CD8-positive, alpha-beta memory T cell (primary cell): ENCODE results near the gene ADD1. TPM values are rescaled to one million over a fixed set of nuclear protein-coding genes. Genes with fewer than 3 reads are reported as not detected.
A peak's percentile ranks its signal among the peaks of the same experiment; 100 is the strongest.

Experiments used
- CTCF ChIA-PET: fragments of 350-600 bp; sonication (Branson Sonifier 250); formaldehyde crosslinking; loops from one replicate; lab custom pipeline; 2021; ENCODE audit warnings: antibody characterized with exemption; lab: Charles Lee
- POLR2A ChIA-PET: fragments of 350-600 bp; sonication (Branson Sonifier 250); formaldehyde crosslinking; loops from one replicate; lab custom pipeline; 2021; ENCODE audit warnings: antibody characterized with exemption; lab: Charles Lee
- DNase-seq, 5 donors: peaks; one replicate each; pipeline versions ENCODE4 v3.0.0 to v3.0.0-alpha.2; 2020 to 2022; ENCODE audit warnings: mixed read lengths in 1 of 5
- H3K27ac ChIP-seq: one replicate; pipeline ENCODE4 v1.7.0; 2013; ENCODE audit warnings: low read depth, mild to moderate bottlenecking, low read length, moderate library complexity
- H3K27me3 ChIP-seq: 2 replicates; pipeline ENCODE4 v1.7.0; 2013; ENCODE audit warnings: low read length, mild to moderate bottlenecking; ENCODE audit not compliant: insufficient read depth, poor library complexity, severe bottlenecking
- H3K36me3 ChIP-seq: 2 replicates; pipeline ENCODE4 v1.7.0; 2013; ENCODE audit warnings: mild to moderate bottlenecking, low read length, moderate library complexity; ENCODE audit not compliant: insufficient read depth
- H3K4me1 ChIP-seq: 2 replicates; pipeline ENCODE4 v1.7.0; 2013; ENCODE audit warnings: mild to moderate bottlenecking, low read length, moderate library complexity; ENCODE audit not compliant: insufficient read depth
- H3K4me3 ChIP-seq: 2 replicates; pipeline ENCODE4 v1.7.0; 2013; ENCODE audit warnings: mild to moderate bottlenecking, low read length
- H3K9me3 ChIP-seq: 2 replicates; pipeline ENCODE4 v1.7.0; 2013; ENCODE audit warnings: mild to moderate bottlenecking, low read length
- H3K27ac Mint-ChIP-seq, 8 donors: one replicate each; pipeline ENCODE4 v1.8.0; 2020 to 2021; ENCODE audit warnings: mixed read lengths in 8 of 8, mild to moderate bottlenecking in 6 of 8, inconsistent platforms in 3 of 8, moderate library complexity in 3 of 8
- H3K27me3 Mint-ChIP-seq, 2 donors: one replicate each; pipeline ENCODE4 v1.8.0; 2020 to 2021; ENCODE audit warnings: mixed read lengths in 2 of 2, mild to moderate bottlenecking in 1 of 2, moderate library complexity in 1 of 2
- H3K36me3 Mint-ChIP-seq, 3 donors: one replicate each; pipeline ENCODE4 v1.8.0; 2020 to 2021; ENCODE audit warnings: mixed read lengths in 3 of 3, inconsistent platforms in 1 of 3, mild to moderate bottlenecking in 1 of 3
- H3K4me1 Mint-ChIP-seq, 3 donors: one replicate each; pipeline ENCODE4 v1.8.0; 2020 to 2021; ENCODE audit warnings: mixed read lengths in 3 of 3, inconsistent platforms in 1 of 3, mild to moderate bottlenecking in 1 of 3
- H3K4me3 Mint-ChIP-seq, 7 donors: one replicate each; pipeline ENCODE4 v1.8.0; 2020 to 2021; ENCODE audit warnings: mixed read lengths in 7 of 7, mild to moderate bottlenecking in 6 of 7, moderate library complexity in 4 of 7, inconsistent platforms in 2 of 7
- H3K9me3 Mint-ChIP-seq, 5 donors: one replicate each; pipeline ENCODE4 v1.8.0; 2020 to 2022; ENCODE audit warnings: mixed read lengths in 5 of 5, mild to moderate bottlenecking in 3 of 5, moderate library complexity in 2 of 5, inconsistent platforms in 1 of 5
- polyA plus RNA-seq: library from polyadenylated mRNA; unstranded; fragments of 300-500 nt; fragmentation: Illumina TruSeq; gene quantifications from one replicate; pipeline ENCODE4 v1.2.3, GENCODE V29; 2021
- total RNA-seq, 2 experiments: library from RNA; stranded (reverse); gene quantifications; one replicate each; pipeline ENCODE4 v1.2.3, GENCODE V29; 2021

Gene ADD1
- total and polyA plus RNA-seq, 3 experiments from 2014 or later: 185 to 217 (median 192) TPM

GRCh38 chr4:2932321-2932950 is 88.8 kb downstream of the ADD1 start:
- ChIA-PET CTCF (interaction anchor here (1.0 kb wide), 1 partner anchor 9 kb away, joined by 4 read pairs; no protein-coding TSS in a partner anchor), POLR2A (no interaction called here)
- H3K36me3 ChIP-seq: peaks cover 16% of the 10 kb centered on the region
- Mint-ChIP-seq H3K36me3 (peaks cover 0 to 69% (median 9%) of the 10 kb centered on the region in 3 donors), H3K27ac (peak overlapping the region; percentile 93 to 99 (median 95)), H3K27me3 (no peaks in the 10 kb centered on the region), H3K9me3 (no peaks in the 10 kb centered on the region), H3K4me3 (peak overlapping the region; percentile 87 to 96 (median 91)), H3K4me1 (peaks cover 39 to 49% (median 44%) of the 10 kb centered on the region in 3 donors)
- H3K4me1 ChIP-seq: peaks cover 50% of the 10 kb centered on the region
- peak overlapping the region; percentile 59 for H3K27ac ChIP-seq
- peak overlapping the region; percentile 49 for H3K4me3 ChIP-seq
- DNase-seq: peak in 1 of 5 donors; percentile 57
- H3K27me3 ChIP-seq: no peaks in the 10 kb centered on the region
- no peaks in the 10 kb centered on the region for H3K9me3 ChIP-seq

- peak overlapping the region; percentile 49 for H3K4me3 ChIP-seq
- no peaks in the 10 kb centered on the region for H3K9me3 ChIP-seq
- H3K36me3 ChIP-seq: peaks cover 17% of the 10 kb centered on the region
- Mint-ChIP-seq H3K27ac (peak overlapping the region; percentile 93 to 99 (median 95)), H3K4me1 (peaks cover 41 to 55% (median 51%) of the 10 kb centered on the region in 3 donors), H3K36me3 (peaks cover 0 to 68% (median 8%) of the 10 kb centered on the region in 3 donors), H3K9me3 (no peaks in the 10 kb centered on the region), H3K4me3 (peak overlapping the region; percentile 87 to 96 (median 91)), H3K27me3 (no peaks in the 10 kb centered on the region)
- ChIA-PET CTCF (interaction anchor here (1.0 kb wide), 1 partner anchor 10 kb away, joined by 4 read pairs; no protein-coding TSS in a partner anchor), POLR2A (no interaction called here)
- no peaks in the 10 kb centered on the region for H3K27me3 ChIP-seq
- peak in 1 of 5 donors; percentile 61 for DNase-seq
- H3K4me1 ChIP-seq: peaks cover 55% of the 10 kb centered on the region
- peak overlapping the region; percentile 59 for H3K27ac ChIP-seq
Measured at GRCh38 chr4:2932951-2933565, 89.4 kb downstream of the ADD1 start.

- POLR2A ChIA-PET: no interaction called here
Measured at GRCh38 chr4:2933566-2934076, 90.0 kb downstream of the ADD1 start.

GRCh38 chr4:2934077-2934812 is 90.6 kb downstream of the ADD1 start:
- H3K4me1 Mint-ChIP-seq: peaks cover 45 to 63% (median 57%) of the 10 kb centered on the region in 3 donors
- no peaks in the 10 kb centered on the region for H3K27me3 Mint-ChIP-seq
- H3K4me3 Mint-ChIP-seq: peak overlapping the region; percentile 88 to 99 (median 91)
- peaks cover 0 to 66% (median 8%) of the 10 kb centered on the region in 3 donors for H3K36me3 Mint-ChIP-seq
- Histone ChIP-seq H3K27me3 (no peaks in the 10 kb centered on the region), H3K9me3 (no peaks in the 10 kb centered on the region), H3K36me3 (peaks cover 13% of the 10 kb centered on the region), H3K4me3 (peak overlapping the region; percentile 49), H3K27ac (peak overlapping the region; percentile 96), H3K4me1 (peaks cover 55% of the 10 kb centered on the region)
- ChIA-PET CTCF (interaction anchor here (1.5 to 3.2 kb wide), 5 partner anchors 10 to 170 kb away, joined by 3 to 14 read pairs (median 6); no protein-coding TSS in a partner anchor), POLR2A (interaction anchor here (1.9 to 3.1 kb wide), 3 partner anchors 11 to 29 kb away, joined by 6 to 17 read pairs (median 11); partner anchors contain the start of gene GRK4)
- H3K9me3 Mint-ChIP-seq: no peaks in the 10 kb centered on the region
- H3K27ac Mint-ChIP-seq: peak overlapping the region in 5 of 8 donors; percentile 51 to 100 (median 75)
- peak; percentile 49 to 70 (median 53) for DNase-seq

More at GRCh38 chr4:2933566-2934076, 90.0 kb downstream of the ADD1 start:
- CTCF ChIA-PET: no interaction called here
- Histone ChIP-seq H3K27ac (peak overlapping the region; percentile 59), H3K4me3 (peak overlapping the region; percentile 49), H3K4me1 (peaks cover 55% of the 10 kb centered on the region), H3K36me3 (peaks cover 14% of the 10 kb centered on the region), H3K9me3 (no peaks in the 10 kb centered on the region), H3K27me3 (no peaks in the 10 kb centered on the region)
- H3K9me3 Mint-ChIP-seq: no peaks in the 10 kb centered on the region
- H3K4me1 Mint-ChIP-seq: peaks cover 41 to 57% (median 51%) of the 10 kb centered on the region in 3 donors
- no peak for DNase-seq
- H3K36me3 Mint-ChIP-seq: peaks cover 0 to 66% (median 8%) of the 10 kb centered on the region in 3 donors
- no peaks in the 10 kb centered on the region for H3K27me3 Mint-ChIP-seq
- H3K27ac Mint-ChIP-seq: peak overlapping the region; percentile 93 to 99 (median 95)
- peak overlapping the region; percentile 87 to 96 (median 91) for H3K4me3 Mint-ChIP-seq

- Mint-ChIP-seq H3K36me3 (peaks cover 0 to 66% (median 8%) of the 10 kb centered on the region in 3 donors), H3K4me3 (peak overlapping the region; percentile 88 to 99 (median 90)), H3K27ac (peak overlapping the region; percentile 86 to 100 (median 96)), H3K4me1 (peaks cover 46 to 66% (median 59%) of the 10 kb centered on the region in 3 donors), H3K27me3 (no peaks in the 10 kb centered on the region), H3K9me3 (no peaks in the 10 kb centered on the region)
- Histone ChIP-seq H3K27ac (peak overlapping the region; percentile 96), H3K27me3 (no peaks in the 10 kb centered on the region), H3K4me1 (peaks cover 55% of the 10 kb centered on the region), H3K36me3 (peaks cover 16% of the 10 kb centered on the region), H3K4me3 (peak overlapping the region; percentile 91), H3K9me3 (no peaks in the 10 kb centered on the region)
- peak; percentile 93 to 97 (median 96) for DNase-seq
- CTCF ChIA-PET: interaction anchor here (0.8 to 3.7 kb wide), 12 partner anchors 9 to 179 kb away, joined by 3 to 14 read pairs (median 5); partner anchors contain the start of gene TNIP2
- POLR2A ChIA-PET: interaction anchor here (0.6 to 3.1 kb wide), 12 partner anchors 10 to 450 kb away, joined by 3 to 17 read pairs (median 3); partner anchors contain the start of genes GRK4 and TNIP2
Measured at GRCh38 chr4:2934813-2935761, 91.4 kb downstream of the ADD1 start.

GRCh38 chr4:2935762-2936743 is 92.4 kb downstream of the ADD1 start:
- peak in 4 of 5 donors; percentile 56 to 83 (median 63) for DNase-seq
- ChIA-PET POLR2A (interaction anchor here (0.6 to 3.1 kb wide), 13 partner anchors 9 to 451 kb away, joined by 3 to 17 read pairs (median 3); partner anchors contain the start of genes GRK4 and TNIP2), CTCF (interaction anchor here (0.8 to 3.7 kb wide), 12 partner anchors 8 to 180 kb away, joined by 3 to 14 read pairs (median 5); partner anchors contain the start of gene TNIP2)
- H3K27ac ChIP-seq: peak overlapping the region; percentile 96
- no peaks in the 10 kb centered on the region for H3K27me3 Mint-ChIP-seq
- peaks cover 0 to 67% (median 8%) of the 10 kb centered on the region in 3 donors for H3K36me3 Mint-ChIP-seq
- peak overlapping the region; percentile 86 to 100 (median 96) for H3K27ac Mint-ChIP-seq
- H3K4me3 Mint-ChIP-seq: peak overlapping the region; percentile 88 to 99 (median 90)
- H3K4me1 ChIP-seq: peaks cover 54% of the 10 kb centered on the region
- H3K4me1 Mint-ChIP-seq: peaks cover 46 to 71% (median 56%) of the 10 kb centered on the region in 3 donors
- H3K9me3 ChIP-seq: no peaks in the 10 kb centered on the region
- H3K27me3 ChIP-seq: no peaks in the 10 kb centered on the region
- peaks cover 26% of the 10 kb centered on the region for H3K36me3 ChIP-seq
- H3K4me3 ChIP-seq: peak overlapping the region; percentile 91
- H3K9me3 Mint-ChIP-seq: no peaks in the 10 kb centered on the region
